HS-27A (cell line): ENCODE measurements around the gene CCR3.

Source experiments
- DNase-seq: peaks from one replicate; pipeline ENCODE4 v3.0.0-alpha.2; 2012; ENCODE audit warnings: low read depth, missing footprints

The CCR3 gene

DNA sequence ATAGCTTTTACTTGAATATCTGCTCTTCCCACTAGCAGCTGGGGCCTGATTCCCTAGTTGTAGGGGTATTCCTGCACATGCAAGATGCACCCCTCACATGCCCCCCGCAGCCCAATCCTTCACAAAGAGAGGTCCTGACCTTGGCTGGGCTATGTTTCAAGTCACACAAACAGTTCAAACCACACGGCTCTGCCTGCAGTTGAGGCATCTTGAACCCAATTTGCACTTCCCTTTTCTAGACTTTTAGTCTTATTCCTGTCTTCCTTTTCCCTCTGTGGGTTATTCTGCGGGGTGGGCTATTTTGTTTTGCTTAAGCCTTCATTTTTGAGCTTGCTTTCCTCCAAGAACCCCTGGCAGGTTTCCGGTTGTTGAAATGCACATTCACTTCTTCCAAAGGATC, 20.9 kb upstream of the CCR3 start:
- DNase-seq: no peak

DNA sequence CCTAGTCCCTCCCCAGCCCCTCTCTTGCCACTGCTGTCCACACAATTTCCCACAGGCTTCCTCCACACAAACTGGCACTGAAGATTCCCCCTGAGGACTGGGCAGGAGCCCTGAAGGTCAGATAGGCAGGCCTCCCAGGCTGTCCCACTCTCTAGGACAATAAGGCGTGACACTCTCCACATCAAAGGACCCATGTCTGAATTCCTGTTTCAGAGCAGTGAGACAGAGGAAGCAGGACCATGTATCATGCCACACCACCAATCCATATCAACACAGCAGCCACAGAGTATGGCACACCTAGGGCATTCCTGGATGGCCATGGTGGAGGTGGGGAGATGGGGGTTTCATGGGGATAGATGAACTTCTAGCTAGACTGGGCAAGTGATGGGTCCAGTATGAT, 20.3 kb upstream of the CCR3 start:
- DNase-seq: no peak

DNA sequence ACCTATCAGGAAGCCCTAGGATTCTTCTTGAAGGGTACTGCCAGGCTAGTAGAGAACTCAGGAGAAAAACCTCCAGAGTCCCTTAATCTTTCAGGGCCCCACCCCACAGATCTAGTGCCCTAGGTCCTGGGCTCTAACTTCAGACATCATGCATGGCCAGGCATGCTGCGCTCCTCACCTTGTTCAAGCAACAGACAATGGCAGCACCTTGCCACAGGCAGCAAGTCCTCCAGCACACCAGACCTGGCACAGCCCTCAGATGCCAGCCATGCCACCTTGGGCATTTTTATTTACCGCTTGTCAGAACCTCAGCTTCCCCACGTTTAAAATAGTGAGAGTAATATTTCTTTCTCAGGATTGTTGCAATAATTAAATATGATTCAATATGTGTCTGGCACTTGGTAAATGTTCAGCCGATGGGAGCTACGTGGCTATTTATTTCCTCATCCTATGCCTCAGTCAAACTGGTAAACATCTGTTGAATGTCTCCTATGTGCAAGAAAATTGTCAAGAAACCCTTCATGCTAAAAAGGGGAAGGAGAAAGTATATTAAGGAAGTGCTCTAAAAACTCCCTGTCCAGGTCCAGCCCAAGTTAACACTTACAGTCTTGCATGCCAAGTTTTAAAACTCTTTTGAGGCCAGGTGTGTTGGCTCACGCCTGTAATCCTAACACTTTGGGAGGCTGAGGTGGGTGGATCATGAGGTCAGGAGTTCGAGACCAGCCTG, 19.7 kb upstream of the CCR3 start:
- no peak for DNase-seq

DNA sequence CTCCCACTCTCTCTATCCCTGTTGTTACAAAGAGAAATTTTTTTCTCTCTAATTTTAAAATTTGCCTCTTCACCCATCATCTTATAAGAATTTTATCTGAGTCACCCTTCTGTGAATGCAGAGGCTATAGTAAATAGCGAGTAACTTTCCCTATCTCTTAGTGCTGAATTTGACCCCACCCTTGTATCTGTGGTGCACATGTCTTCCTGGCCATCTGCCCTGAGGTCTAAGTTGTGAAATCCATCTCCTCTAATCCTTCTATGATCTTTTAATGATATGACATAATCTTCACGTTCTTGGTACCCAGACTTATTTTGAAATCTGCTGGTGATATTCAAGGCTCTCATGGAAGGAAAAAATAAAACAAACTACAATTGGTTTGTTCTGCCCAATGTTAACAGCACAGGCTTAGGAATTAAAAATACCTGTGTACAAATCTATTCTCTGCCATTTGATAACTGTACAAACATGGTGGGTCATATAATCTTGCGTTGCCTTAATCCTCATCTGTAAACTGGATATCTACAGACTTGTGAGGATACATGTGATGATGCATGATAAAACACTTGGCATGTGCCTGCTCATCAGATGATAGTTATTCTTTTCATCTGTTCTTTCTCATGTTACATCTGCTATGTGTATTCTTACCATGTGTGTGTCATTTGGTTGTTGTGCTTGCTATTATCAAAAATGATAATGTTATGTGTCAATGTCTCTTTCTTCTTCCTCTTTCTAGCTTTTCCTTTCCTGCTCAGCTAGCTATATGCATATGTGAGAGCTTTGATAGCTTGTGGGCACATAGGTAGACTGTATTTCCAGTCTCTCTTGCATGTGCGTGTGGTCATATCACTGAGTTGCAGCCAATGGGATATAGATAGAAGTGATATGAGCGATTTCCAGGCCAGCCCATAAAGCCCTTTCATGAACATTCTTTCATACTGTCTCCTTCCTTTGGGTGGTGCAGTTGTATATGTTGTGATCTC, 13.7 kb upstream of the CCR3 start:
- peak; percentile 81 for DNase-seq

DNA sequence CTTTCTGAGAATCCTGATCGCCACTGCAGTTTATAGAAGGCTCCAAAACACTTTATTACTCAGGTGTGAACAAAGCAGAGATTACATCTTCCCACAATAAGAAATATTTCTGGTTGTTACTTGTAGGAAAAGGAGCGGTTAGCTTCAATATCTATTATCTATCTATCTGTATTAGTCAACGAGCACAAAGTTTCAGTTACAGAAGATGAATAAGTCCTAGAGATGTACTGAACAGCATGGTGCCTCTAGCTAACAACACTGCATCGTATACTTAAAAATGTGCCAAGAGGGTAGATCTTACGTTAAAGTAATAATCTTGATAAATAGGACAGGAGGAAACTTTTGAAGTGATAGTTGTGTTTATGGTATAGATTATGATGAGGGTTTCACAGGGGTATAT, 10.9 kb upstream of the CCR3 start:
- DNase-seq: no peak

DNA sequence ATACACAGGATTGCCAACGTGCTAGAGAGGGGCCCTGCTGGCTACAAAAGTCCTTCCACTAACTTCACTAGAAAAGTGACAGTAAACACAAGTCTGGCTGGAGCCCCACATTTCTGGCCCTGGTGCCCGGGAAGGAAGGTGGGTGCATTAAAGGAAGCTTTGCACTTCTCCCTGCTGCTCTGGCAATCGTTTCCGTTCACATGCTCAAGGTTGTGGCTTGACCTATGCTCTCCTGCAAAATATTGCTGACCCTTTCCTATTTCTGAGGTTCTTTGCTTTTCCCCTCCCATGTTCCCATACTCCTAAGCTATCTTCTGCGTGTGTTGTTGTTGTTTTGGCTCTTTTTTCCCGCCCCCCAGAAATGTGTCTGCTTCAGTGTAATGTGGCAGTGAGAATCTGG, 9.1 kb upstream of the CCR3 start:
- DNase-seq: no peak

DNA sequence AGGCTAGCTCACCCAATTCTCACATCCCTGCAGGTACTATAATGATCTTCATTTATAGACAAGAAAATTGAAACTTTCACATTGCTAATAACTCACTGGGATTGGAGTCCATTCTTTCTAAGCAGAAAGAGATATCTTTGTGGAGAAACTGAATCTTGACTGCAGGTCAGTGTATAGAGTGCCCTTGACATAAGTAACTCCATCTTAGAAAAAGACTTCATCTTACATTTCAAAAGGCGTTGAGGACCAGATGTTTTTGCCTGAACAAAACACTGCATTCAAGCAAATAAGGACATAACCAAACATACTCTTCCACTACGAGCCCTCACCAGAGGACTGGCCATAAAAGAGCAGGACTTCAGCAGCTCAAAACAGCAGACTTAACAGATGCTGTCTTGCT, 6.8 kb upstream of the CCR3 start:
- no peak for DNase-seq

DNA sequence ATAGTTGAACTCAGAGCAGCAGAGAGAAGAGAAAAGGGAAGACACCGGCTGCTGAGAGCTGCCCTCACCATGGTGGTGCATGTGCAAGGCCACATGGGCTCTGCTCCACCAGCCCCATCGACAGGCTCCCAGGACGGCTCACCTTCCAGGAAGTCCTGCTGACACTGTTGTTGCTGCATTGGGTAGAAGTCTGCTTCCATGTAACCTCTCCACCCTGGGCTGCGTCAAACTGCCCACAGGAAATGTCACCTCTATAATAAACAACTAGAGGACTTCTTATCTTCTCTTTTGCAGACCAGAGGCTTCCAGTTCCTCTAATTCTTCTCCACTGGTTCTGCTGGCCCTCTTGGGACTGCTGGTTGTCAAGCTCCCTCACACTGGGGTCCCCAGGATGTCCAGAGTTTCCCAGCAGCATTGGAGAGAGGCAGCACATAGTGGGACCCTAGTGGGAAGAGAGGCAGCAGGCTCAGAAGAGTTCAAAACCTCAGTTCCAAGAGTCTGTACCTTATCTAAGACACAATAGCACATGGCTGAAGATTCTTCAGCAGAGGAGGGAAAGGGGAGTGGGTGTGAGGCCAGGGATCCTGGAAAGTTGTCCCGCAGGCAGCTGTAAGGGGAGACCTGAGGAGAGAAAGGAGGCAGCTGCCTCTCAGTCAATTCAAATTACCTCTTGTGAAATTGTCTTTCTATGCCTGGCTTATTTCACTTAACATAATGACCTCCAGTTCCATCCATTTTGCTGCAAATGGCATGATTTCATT, 5.8 kb upstream of the CCR3 start:
- no peak for DNase-seq

DNA sequence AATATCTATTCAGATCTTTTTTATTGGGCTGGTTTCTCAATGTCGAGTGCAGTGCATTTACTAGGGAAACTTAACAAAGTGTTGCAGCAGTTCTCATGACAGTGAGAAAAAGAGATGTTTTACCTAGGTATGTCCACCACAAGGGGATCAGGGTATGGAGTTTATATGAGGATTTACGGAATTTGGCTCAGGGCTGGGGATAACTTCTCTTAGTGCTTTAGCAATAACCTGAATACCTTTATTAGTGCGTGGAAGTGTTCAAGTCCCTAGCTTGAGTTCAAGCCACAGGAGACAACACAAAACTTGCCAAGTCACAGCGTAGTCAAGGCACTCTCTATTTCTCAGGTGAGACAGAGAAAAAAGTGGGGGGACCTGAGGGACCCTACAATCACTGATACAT, 3.9 kb upstream of the CCR3 start:
- DNase-seq: no peak

DNA sequence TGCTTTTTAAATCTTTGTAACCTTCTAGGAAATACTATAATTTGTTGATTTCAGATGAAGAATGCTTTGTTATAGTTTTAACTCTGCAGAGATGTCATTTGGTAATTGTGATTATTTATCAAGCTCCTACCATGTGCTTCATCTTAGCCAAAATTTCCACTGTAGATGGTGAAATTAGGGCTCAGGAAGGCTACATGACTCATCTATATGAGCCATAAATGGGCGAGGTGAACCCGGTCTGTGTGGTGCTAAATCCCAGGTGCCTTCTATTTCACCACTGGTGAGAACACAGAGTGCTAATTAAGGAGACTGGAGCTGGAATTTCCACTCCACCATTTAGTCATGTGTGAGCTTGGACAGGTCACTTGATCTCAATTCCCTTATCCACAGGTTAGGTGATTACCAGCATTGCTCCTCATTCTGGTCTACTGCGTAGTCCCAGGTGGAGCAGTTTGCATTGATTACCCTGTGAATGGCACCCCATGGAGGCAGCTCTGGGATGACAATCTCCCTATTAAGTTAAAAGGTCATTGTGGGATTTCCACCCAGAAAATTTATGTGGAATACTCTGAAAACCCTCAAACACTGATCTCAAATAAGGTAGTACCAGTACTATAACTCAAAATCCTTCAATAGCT, 2.8 kb upstream of the CCR3 start:
- no peak for DNase-seq

DNA sequence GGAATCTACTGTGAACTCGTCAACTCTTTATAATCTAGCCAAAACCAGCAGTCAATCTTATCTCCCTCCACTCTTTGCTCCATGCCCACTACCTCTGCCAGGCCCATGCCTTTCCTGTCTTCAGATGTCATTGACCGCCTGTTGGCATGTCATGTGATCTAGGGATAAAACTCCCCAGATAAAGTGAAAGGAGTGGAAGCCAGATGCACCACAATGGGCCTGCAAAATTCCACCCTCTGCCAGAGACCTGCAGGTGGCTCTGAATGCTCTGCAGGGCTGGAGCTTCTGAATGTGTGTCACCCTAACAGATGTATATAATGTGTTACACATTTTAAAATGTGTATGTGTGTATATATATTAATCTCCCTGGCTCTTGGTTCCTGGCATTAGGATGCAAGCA, 2.3 kb upstream of the CCR3 start:
- no peak for DNase-seq

DNA sequence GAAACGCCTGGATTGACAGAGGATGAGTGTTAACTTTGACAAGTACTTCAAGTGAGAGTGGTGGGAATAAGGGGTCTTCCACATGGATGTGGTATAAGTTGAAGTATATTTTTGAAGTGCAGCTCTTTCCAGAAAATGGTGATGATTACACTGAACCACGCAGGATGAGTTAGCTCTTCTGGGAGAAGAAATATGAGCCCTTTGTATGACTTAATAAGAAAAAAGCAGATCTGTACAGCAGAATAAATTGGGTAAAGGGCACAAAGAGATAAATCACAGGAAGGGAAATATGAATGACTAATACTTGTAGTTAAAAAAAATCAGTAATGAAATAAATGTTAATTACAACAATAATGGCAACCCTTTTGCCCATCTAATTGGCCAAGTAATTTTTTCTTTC, 1.3 kb downstream of the CCR3 start:
- DNase-seq: no peak

DNA sequence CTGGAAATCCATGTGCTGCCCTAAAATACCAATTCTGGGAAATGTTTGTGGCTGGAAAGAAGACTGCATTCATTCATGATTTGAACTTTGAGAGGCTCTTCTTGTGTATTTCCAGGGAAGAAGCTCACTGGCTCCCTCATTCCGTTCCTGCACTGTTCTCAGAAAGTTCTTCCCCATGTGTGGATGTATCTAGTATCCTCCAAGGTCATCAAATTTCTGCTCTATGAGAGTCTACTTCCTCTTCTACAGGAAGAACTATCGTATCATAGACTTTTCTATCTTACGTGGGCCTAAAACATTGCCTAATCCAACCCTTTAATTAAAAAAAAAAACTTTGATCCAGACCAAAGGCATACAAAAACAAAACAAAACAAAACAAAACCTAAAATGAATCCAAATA, 2.9 kb downstream of the CCR3 start:
- DNase-seq: no peak

DNA sequence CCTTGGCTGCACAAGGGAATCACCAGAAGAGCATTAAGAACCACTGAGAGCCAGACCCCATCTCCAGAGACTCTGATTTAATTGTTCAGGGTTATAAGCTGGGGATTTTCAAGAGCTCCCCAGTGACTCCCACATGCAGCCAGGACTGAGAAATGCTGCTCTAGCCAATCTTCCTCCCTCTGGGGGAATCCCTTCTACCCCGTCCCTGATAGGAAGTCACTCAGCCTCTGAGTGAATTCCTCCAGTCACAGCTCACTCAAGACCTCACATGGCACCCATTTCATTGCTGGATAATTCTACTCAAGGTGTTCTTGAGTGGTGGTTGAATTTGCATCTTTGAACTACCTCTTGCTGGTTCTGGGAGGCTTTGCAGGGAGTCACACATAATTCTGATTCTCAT, 10.7 kb downstream of the CCR3 start:
- no peak for DNase-seq

DNA sequence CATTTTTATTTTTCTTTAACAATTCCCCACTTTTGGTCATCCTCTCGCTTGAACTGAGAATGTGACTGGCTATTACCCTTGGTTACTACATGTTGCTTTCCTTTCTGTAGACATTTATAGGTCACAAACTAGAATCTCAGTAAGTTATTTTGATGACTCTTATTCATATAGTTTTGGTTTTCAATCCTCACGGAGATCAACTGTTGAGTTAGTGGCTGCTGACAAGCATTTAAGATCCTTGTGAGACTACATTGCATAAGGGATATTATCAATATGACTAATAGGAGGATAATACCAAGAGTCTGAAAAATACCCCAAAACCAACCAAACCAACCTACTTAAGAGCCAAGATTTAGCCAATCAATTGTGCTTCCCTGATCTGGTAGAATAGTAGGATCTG, 16.3 kb downstream of the CCR3 start:
- DNase-seq: no peak

DNA sequence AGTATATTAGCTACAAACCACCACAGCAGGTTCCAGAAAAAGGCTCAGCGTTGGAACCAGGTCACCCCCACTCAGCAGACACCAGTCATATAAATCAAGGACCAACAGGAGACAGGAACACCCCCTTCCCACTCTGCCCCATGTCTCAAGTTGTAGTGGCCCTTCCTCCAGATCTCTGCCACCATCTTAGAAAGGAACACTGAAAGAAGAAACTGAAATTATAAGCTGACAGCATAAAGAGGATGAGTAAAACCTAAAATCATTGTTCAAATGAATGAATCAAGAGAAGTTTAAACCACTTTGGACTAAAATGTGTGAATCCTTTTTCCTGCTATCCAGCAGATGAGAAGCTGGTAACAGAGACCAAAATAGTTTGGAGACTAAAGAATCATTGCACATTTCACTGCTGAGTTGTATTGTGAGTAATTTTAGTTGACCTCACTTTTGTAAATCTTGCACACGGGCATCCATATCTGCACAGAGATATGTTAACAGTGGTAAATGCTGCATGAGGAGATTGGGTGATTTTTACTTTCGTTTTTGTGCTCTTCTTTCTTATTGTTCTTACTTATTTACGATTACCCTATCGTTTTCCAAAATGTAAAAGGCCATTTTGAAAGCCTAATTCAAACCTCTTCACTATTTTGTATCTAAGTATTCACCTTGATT, 19.8 kb downstream of the CCR3 start:
- DNase-seq: no peak

DNA sequence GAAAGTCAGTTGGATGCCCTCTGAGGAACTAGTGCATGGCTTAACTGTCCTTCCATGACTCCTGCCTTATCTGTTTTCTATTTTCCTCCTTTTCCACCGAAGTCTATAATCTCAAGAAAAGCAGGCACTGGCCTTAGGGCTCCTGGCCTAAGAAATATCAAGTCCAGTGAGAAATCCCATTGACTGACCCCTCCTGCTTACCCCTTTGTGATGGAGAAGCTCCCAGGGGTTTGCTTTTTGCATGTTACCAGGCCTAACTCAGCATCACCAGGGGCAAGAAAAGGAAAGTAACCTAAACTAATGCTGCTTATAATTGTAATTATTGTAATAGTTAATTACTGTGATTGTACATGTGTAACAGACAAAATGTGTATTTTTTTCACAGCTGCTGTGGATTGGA, 21.7 kb downstream of the CCR3 start:
- DNase-seq: no peak

DNA sequence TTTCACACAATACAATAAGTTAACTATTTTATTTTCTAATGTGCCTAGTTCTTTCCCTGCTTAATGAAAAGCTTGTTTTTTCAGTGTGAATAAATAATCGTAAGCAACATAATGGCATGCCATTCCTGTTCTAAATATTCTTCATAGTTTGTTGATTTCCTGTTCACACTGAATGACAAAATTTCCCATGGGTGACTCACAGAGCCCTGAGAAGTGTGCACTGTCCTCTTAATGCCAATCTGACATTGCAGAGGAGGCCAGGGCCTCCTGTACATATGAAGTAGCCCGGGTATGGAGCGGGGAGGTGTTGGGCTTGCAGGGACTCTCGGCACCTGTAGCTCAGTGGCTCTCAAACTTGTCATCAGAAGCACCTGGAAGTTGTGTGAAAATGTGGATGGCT, 24.3 kb downstream of the CCR3 start:
- peak; percentile 47 for DNase-seq

DNA sequence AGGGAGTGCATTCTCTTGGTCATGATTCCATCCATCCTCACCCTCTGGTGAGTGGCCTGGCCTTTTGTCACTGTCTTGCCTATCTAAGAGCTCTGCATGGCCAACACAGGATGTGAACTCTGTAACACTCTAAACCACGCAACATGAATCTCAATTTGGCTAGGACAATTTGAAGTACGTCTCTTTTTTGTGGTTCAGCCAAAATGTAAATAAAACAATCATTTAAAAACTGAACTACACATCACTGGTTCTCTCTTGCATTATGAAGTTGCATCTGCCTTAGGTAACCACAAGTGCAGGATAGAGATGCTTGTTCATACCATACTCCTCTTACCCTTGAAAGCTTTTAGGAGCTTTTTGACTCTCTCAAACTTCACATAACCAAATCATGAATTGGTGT, 27.3 kb downstream of the CCR3 start:
- no peak for DNase-seq

DNA sequence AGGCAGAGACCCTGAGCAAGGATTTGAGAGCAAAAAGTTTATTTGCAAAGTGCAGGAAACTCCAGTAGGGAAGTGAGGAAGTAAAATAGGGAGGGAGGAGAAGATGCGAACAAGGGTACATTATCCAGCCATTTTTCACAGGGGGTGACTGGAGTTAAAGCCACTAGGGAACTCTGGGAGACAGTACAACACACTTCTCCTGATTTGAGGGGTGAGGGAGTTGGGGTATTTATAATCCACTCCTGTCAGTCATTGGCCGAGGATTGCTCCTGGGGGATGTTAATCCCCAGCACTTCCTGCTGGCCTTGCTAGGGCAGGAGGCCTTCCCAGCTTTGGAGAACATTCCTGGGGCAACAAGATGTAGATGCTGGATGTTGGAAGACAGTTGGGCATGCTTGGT, 28.2 kb downstream of the CCR3 start:
- DNase-seq: no peak

DNA sequence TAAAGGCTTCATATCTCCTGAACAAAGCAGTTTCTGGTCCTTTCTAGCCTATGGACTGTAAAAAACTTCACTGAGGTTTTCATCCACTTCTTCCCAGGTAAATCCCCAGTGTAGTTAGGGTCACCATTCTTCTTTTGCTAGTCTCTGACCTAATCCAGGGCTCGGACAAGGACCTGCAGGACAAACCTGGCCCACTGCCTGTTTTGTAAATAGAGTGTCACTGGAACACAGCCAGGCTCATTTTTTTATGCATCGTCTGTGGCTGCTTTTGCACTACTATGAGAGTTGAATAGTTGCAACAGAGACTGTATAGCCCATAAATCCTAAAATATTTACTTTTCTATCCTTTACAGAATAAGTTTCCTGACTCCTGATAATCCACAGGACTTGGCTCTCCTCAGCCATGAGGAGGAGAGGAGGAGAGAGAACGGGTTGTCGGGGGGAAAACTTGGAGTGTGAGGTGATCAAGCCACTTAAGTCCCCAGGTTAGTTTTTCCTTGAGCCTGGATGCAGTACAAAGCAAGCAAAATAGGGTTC, 29.0 kb downstream of the CCR3 start:
- no peak for DNase-seq
